NCI-H1694 (cell line): ENCODE data around the gene COG7.
"Not testable (repeated sequence)": the region's sequence is repeated elsewhere in the genome, so short reads cannot be mapped to it uniquely, and the experiment has no call there.

Experiments used
- DNase-seq: peaks from one replicate; lab custom pipeline; 2025; lab: John Stamatoyannopoulos, UW

COG7 gene

GRCh38 chr16:23469814-23470213 is 16.8 kb upstream of the COG7 start:
- no peak for DNase-seq

GRCh38 chr16:23466162-23466885 is 13.3 kb upstream of the COG7 start:
- no peak for DNase-seq

- DNase-seq: no peak
These were observed 12.2 kb upstream of the COG7 start for GRCh38 chr16:23465179-23465578.

GRCh38 chr16:23464196-23464595 is 11.2 kb upstream of the COG7 start:
- DNase-seq: no peak

- not testable (repeated sequence) for DNase-seq
These were observed 10.0 kb upstream of the COG7 start for GRCh38 chr16:23462994-23463393.

- DNase-seq: no peak
These were observed 506 bp upstream of the COG7 start for GRCh38 chr16:23453338-23454052.

- DNase-seq: no peak
These were observed 793 bp downstream of the COG7 start for GRCh38 chr16:23452221-23452571.

GRCh38 chr16:23448392-23448791 is 4.6 kb downstream of the COG7 start:
- DNase-seq: no peak

GRCh38 chr16:23437542-23437941 is 15.4 kb downstream of the COG7 start:
- not testable (repeated sequence) for DNase-seq

- no peak for DNase-seq
These were observed 16.0 kb downstream of the COG7 start for GRCh38 chr16:23436951-23437350.

- peak; percentile 57 for DNase-seq
These were observed 17.5 kb downstream of the COG7 start for GRCh38 chr16:23435500-23435899.

- peak; percentile 86 for DNase-seq
These were observed 18.6 kb downstream of the COG7 start for GRCh38 chr16:23434380-23434779.

GRCh38 chr16:23433261-23433920 is 19.6 kb downstream of the COG7 start:
- no peak for DNase-seq

GRCh38 chr16:23432176-23433128 is 20.5 kb downstream of the COG7 start:
- no peak for DNase-seq

GRCh38 chr16:23428351-23428750 is 24.6 kb downstream of the COG7 start:
- no peak for DNase-seq

GRCh38 chr16:23424292-23424958 is 28.6 kb downstream of the COG7 start:
- DNase-seq: no peak

- DNase-seq: peak; percentile 58
These were observed 29.4 kb downstream of the COG7 start for GRCh38 chr16:23423496-23424049.

- DNase-seq: no peak
These were observed 33.0 kb downstream of the COG7 start for GRCh38 chr16:23420011-23420410.

GRCh38 chr16:23416816-23417215 is 36.2 kb downstream of the COG7 start:
- DNase-seq: no peak

- DNase-seq: no peak
These were observed 38.3 kb downstream of the COG7 start for GRCh38 chr16:23414731-23415130.

GRCh38 chr16:23410176-23410575 is 42.8 kb downstream of the COG7 start:
- no peak for DNase-seq
